Right lobe of liver (tissue), 6 donors: ENCODE measurements around the gene ANKLE2. TPM values are rescaled to one million over a fixed set of nuclear protein-coding genes. Genes with fewer than 3 reads are reported as not detected.
A peak's percentile ranks its signal among the peaks of the same experiment; 100 is the strongest.

Experiments
- ATAC-seq, 4 donors: fragments of 200-7000 bp; cut with Tn5 transposase; one replicate each; pipeline ENCODE4 v1.9.1; 2020; ENCODE audit warnings: mild to moderate bottlenecking in 4 of 4, moderate library complexity in 4 of 4
- DNase-seq, 3 donors: peaks; one replicate each; pipeline ENCODE4 v3.0.0-alpha.2; 2020
- H3K27ac ChIP-seq, 3 donors: fragments of 200-600 bp; one replicate each; pipeline ENCODE4 v1.8.0; 2022
- H3K27me3 ChIP-seq, 2 donors: fragments of 200-600 bp; one replicate each; pipeline ENCODE4 v1.8.0; 2022
- H3K36me3 ChIP-seq, 4 donors: fragments of 200-600 bp; sonication (generic) in 1 of 4; one replicate each; pipeline versions ENCODE4 v1.5.1 to v1.8.0; 2017 to 2022; ENCODE audit warnings: control low read depth in 1 of 4
- H3K4me1 ChIP-seq, 4 donors: fragments of 200-600 bp; sonication (generic) in 1 of 4; one replicate each; pipeline versions ENCODE4 v1.5.1 to v1.8.0; 2017 to 2022; ENCODE audit warnings: control low read depth in 1 of 4
- H3K4me3 ChIP-seq, 3 donors: fragments of 200-600 bp; one replicate each; pipeline ENCODE4 v1.8.0; 2022
- H3K9me3 ChIP-seq, 4 donors: fragments of 200-600 bp; sonication (generic) in 1 of 4; one replicate each; pipeline versions ENCODE4 v1.5.1 to v1.8.0; 2017 to 2022; ENCODE audit warnings: control low read depth in 1 of 4
- CTCF ChIP-seq, 4 donors: fragments of 200-600 bp in 3 of 4; fragments of 450-650 bp in 1 of 4; IDR thresholded peaks; one replicate each; pipeline versions ENCODE4 v1.5.1 to v1.8.0; 2016 to 2022; ENCODE audit warnings: antibody characterized with exemption in 4 of 4, mild to moderate bottlenecking in 2 of 4
- POLR2A ChIP-seq: fragments of 450-650 bp; IDR thresholded peaks from one replicate; pipeline ENCODE4 v1.6.1; 2017; ENCODE audit warnings: antibody characterized with exemption, mild to moderate bottlenecking
- WGBS: methylation state at CpG from one replicate; pipeline ENCODE4 v1.1.6; 2018; ENCODE audit warnings: low coverage, low lambda C conversion rate; ENCODE audit not compliant: insufficient coverage; ENCODE audit errors: missing lambda C conversion rate; 5-methylcytosine and 5-hydroxymethylcytosine counted together
- intact Hi-C, 2 donors: fragments of 100-400 bp; cut with DNase I; formaldehyde crosslinking; loops; one replicate each; pipeline versions ENCODE4 v1.11.2 to v1.14.1; 2022
- total RNA-seq, 6 experiments: library from RNA; depleted of rRNA in 2 of 6; stranded (reverse); fragments of >200 nt in 2 of 6; fragmentation: NEBNext Ultra II Directional in 3 of 6; extraction: Animal tissue kit (Norgen Biotek cat#: 25700) in 3 of 6; gene quantifications; one replicate each; pipeline versions ENCODE4 v1.1.0 to v1.2.4, GENCODE V29; 2016 to 2023
- donor health status: DM: no; HTN: yes; CAD: no.
- donor health status: DM: no; HTN: no; CAD: no.
- donor health status: DM: no; HTN: no; CAD: no.
- donor health status: DM: no; HTN: yes; CAD: no.
- donor health status: DM: no; HTN: yes; CAD: no.

The ANKLE2 gene
- total RNA-seq, 6 experiments from 2014 or later, result 13.9 to 25.1 (median 15.7) TPM

- Histone ChIP-seq H3K4me1 (peaks cover 0 to 9% (median 2%) of the 10 kb centered on the region in 4 donors), H3K27ac (no peak overlapping the region), H3K4me3 (no peak overlapping the region), H3K9me3 (no peaks in the 10 kb centered on the region), H3K36me3 (peaks cover 0 to 31% (median 5%) of the 10 kb centered on the region in 4 donors), H3K27me3 (no peaks in the 10 kb centered on the region)
- WGBS, result 91% methylated on average over 4 of the region's 6 CpGs
- DNase-seq (no peak), ATAC-seq (no peak)
- intact Hi-C loops, result no loop called here
- TF ChIP-seq POLR2A (no peak), CTCF (IDR thresholded peaks at IDR 0.05) (no peak)
Measured at GRCh38 chr12:132707241-132707640, 54.4 kb downstream of the ANKLE2 start.

GRCh38 chr12:132703641-132704040 is 58.0 kb downstream of the ANKLE2 start:
- TF ChIP-seq POLR2A (no peak), CTCF (IDR thresholded peaks at IDR 0.05) (no peak)
- no peak overlapping the region for H3K4me3 ChIP-seq
- intact Hi-C loops, result no loop called here
- H3K4me1 ChIP-seq, result peaks cover 0 to 17% (median 3%) of the 10 kb centered on the region in 4 donors
- no peak for DNase-seq
- no peak for ATAC-seq
- H3K9me3 ChIP-seq, result no peaks in the 10 kb centered on the region
- no peak overlapping the region for H3K27ac ChIP-seq
- no peaks in the 10 kb centered on the region for H3K27me3 ChIP-seq
- 91% methylated on average over 3 of the region's 9 CpGs for WGBS
- H3K36me3 ChIP-seq, result peaks cover 0 to 48% (median 14%) of the 10 kb centered on the region in 4 donors

GRCh38 chr12:132702640-132703039 is 59.0 kb downstream of the ANKLE2 start:
- WGBS, result 89% methylated on average over 3 of the region's 4 CpGs

GRCh38 chr12:132700212-132700822 is 61.3 kb downstream of the ANKLE2 start:
- peak overlapping the region in 1 of 3 donors; percentile 13 for H3K27ac ChIP-seq
- H3K9me3 ChIP-seq, result no peaks in the 10 kb centered on the region
- H3K4me1 ChIP-seq, result peaks cover 0 to 35% (median 7%) of the 10 kb centered on the region in 4 donors
- TF ChIP-seq POLR2A (no peak), CTCF (IDR thresholded peaks at IDR 0.05) (no peak)
- WGBS, result 81% methylated on average over 8 of the region's 10 CpGs
- no peaks in the 10 kb centered on the region for H3K27me3 ChIP-seq
- ATAC-seq, result peak in 3 of 4 donors; percentile 34 to 63 (median 60)
- peaks cover 0 to 74% (median 27%) of the 10 kb centered on the region in 4 donors for H3K36me3 ChIP-seq
- intact Hi-C loops, result no loop called here
- no peak for DNase-seq
- H3K4me3 ChIP-seq, result no peak overlapping the region

More at GRCh38 chr12:132702640-132703039, 59.0 kb downstream of the ANKLE2 start:
- Histone ChIP-seq H3K9me3 (no peaks in the 10 kb centered on the region), H3K4me1 (peaks cover 0 to 27% (median 7%) of the 10 kb centered on the region in 4 donors), H3K27me3 (no peaks in the 10 kb centered on the region), H3K36me3 (peaks cover 0 to 56% (median 18%) of the 10 kb centered on the region in 4 donors), H3K27ac (no peak overlapping the region), H3K4me3 (no peak overlapping the region)
- intact Hi-C loops, result no loop called here
- DNase-seq (no peak), ATAC-seq (peak in 1 of 4 donors; percentile 12)
- TF ChIP-seq CTCF (IDR thresholded peaks at IDR 0.05), result no peak
- TF ChIP-seq POLR2A, result no peak
